ENCODE data around the gene SLC12A4.
"Not testable (repeated sequence)": the region's sequence is repeated elsewhere in the genome, so short reads cannot be mapped to it uniquely, and the experiment has no call there.

- TF ChIP-seq POLR2A, POLR2AphosphoS5, TAF1, SPI1 (IDR thresholded peaks at IDR 0.05; ENCODE audit: low read depth, low read length): not testable (repeated sequence)
Measured at GRCh38 chr16:68009872-68010271, 41.4 kb upstream of the SLC12A4 start.
